Right lobe of liver (tissue), 4 donors: ENCODE results near the gene EPS8.

Source experiments
- CTCF ChIP-seq, 4 donors: fragments of 200-600 bp in 3 of 4; fragments of 450-650 bp in 1 of 4; IDR thresholded peaks; one replicate each; pipeline versions ENCODE4 v1.5.1 to v1.8.0; 2016 to 2022; ENCODE audit warnings: antibody characterized with exemption in 4 of 4, mild to moderate bottlenecking in 2 of 4
- POLR2A ChIP-seq: fragments of 450-650 bp; IDR thresholded peaks from one replicate; pipeline ENCODE4 v1.6.1; 2017; ENCODE audit warnings: antibody characterized with exemption, mild to moderate bottlenecking
- donor health status: DM: no; HTN: no; CAD: no.
- donor health status: DM: no; HTN: no; CAD: no.
- donor health status: DM: no; HTN: yes; CAD: no.

GRCh38 chr12:15717940-15718567 lies 71.1 kb downstream of the EPS8 start:
- TF ChIP-seq POLR2A (no peak), CTCF (IDR thresholded peaks at IDR 0.05) (no peak)
